GM23338 (cell line): Measurements from ENCODE around the gene GNAO1.

ENCODE experiments used
- CREB1 ChIP-seq: fragments of 250-450 bp; sonication (Bioruptor Pico); IDR thresholded peaks from 2 replicates; pipeline ENCODE4 v1.5.0; 2020; ENCODE audit warnings: low read depth, mild to moderate bottlenecking, moderate library complexity
- EZH2 ChIP-seq: fragments of 200-600 bp; sonication (generic); IDR thresholded peaks from one replicate; pipeline ENCODE4 v1.8.0; 2017; ENCODE audit warnings: antibody characterized with exemption, mild to moderate bottlenecking, low read depth; ENCODE audit not compliant: unreplicated experiment
- NANOG ChIP-seq: IDR thresholded peaks from 2 replicates; pipeline ENCODE4 v1.6.1; 2016; ENCODE audit warnings: antibody characterized with exemption, borderline replicate concordance
- POLR2AphosphoS5 ChIP-seq: IDR thresholded peaks from 2 replicates; pipeline ENCODE4 v1.6.1; 2016; ENCODE audit warnings: antibody characterized with exemption, low read depth
- TF ChIP-seq, protein P1 (sequence below), 2 experiments: fragments of 200-600 bp in 1 of 2; sonication (generic) in 1 of 2; conservative IDR thresholded peaks; 2 replicates each; pipeline versions ENCODE4 v1.5.1 to v1.6.1; 2016 to 2017; ENCODE audit warnings: antibody characterized with exemption in 2 of 2, low read depth in 2 of 2, mild to moderate bottlenecking in 2 of 2, moderate library complexity in 1 of 2

DNA sequence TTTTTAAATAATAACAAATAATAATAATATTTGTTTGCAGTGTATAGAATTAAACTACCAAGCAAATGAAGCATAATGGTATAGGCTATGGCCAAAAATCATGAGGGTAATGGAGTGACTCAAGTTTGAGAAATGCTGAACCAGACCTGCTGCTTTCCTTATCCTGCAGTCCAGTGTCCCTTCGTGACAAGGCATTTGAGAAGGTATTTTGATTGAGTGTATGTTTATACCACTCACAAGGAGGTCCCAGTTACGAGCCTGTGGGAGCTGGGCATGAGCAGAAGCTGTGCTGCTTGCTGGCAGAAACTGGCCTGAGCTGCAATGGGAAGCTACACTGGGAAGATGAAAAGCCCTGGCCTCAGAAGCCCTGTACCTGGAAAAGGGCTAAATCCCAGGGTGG, 50.3 kb downstream of the GNAO1 start:
- TF ChIP-seq, protein P1, sequence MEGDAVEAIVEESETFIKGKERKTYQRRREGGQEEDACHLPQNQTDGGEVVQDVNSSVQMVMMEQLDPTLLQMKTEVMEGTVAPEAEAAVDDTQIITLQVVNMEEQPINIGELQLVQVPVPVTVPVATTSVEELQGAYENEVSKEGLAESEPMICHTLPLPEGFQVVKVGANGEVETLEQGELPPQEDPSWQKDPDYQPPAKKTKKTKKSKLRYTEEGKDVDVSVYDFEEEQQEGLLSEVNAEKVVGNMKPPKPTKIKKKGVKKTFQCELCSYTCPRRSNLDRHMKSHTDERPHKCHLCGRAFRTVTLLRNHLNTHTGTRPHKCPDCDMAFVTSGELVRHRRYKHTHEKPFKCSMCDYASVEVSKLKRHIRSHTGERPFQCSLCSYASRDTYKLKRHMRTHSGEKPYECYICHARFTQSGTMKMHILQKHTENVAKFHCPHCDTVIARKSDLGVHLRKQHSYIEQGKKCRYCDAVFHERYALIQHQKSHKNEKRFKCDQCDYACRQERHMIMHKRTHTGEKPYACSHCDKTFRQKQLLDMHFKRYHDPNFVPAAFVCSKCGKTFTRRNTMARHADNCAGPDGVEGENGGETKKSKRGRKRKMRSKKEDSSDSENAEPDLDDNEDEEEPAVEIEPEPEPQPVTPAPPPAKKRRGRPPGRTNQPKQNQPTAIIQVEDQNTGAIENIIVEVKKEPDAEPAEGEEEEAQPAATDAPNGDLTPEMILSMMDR (conservative IDR thresholded peaks at IDR 0.05; ENCODE audit: low read depth in 2 of 2): no peak
- no peak for TF ChIP-seq CREB1 (CRISPR knock-in tag)
- TF ChIP-seq EZH2: no peak
- TF ChIP-seq NANOG: no peak
- no peak for TF ChIP-seq POLR2AphosphoS5
